Activated CD4-positive, alpha-beta memory T cell treated with anti-CD3 and anti-CD28 coated beads for 36 hours (primary cell): Measurements from ENCODE around the gene PKP4. TPM values are rescaled to one million over a fixed set of nuclear protein-coding genes. Genes with fewer than 3 reads are reported as not detected.

ENCODE experiments used
- CTCF ChIA-PET: fragments of 350-600 bp; sonication (Branson Sonifier 250); formaldehyde crosslinking; loops from one replicate; lab custom pipeline; 2021; ENCODE audit warnings: antibody characterized with exemption, inconsistent platforms; lab: Charles Lee
- POLR2A ChIA-PET: fragments of 350-600 bp; sonication (Branson Sonifier 250); formaldehyde crosslinking; loops from one replicate; lab custom pipeline; 2021; ENCODE audit warnings: antibody characterized with exemption; lab: Charles Lee
- DNase-seq: peaks from one replicate; pipeline ENCODE4 v3.0.0-alpha.2; 2020
- H3K27ac Mint-ChIP-seq: one replicate; pipeline ENCODE4 v1.8.0; 2021; ENCODE audit warnings: mixed read lengths
- H3K27me3 Mint-ChIP-seq: one replicate; pipeline ENCODE4 v1.8.0; 2021; ENCODE audit warnings: mixed read lengths
- H3K36me3 Mint-ChIP-seq: one replicate; pipeline ENCODE4 v1.8.0; 2021; ENCODE audit warnings: mixed read lengths
- H3K4me1 Mint-ChIP-seq: one replicate; pipeline ENCODE4 v1.8.0; 2021; ENCODE audit warnings: low read depth, mixed read lengths
- H3K4me3 Mint-ChIP-seq: one replicate; pipeline ENCODE4 v1.8.0; 2021; ENCODE audit warnings: mild to moderate bottlenecking, mixed read lengths
- H3K9me3 Mint-ChIP-seq: one replicate; pipeline ENCODE4 v1.8.0; 2021; ENCODE audit warnings: mixed read lengths
- intact Hi-C: fragments of 100-400 bp; cut with micrococcal nuclease; formaldehyde crosslinking; loops from one replicate; pipeline ENCODE4 v1.15.1; 2023
- total RNA-seq, 2 experiments: library from RNA; stranded (reverse); gene quantifications; one replicate each; pipeline ENCODE4 v1.2.3, GENCODE V29; 2021

PKP4 gene
- total RNA-seq, 2 experiments from 2014 or later = 41.4 to 43.1 TPM

GRCh38 chr2:158723921-158724802 is 267.4 kb downstream of the PKP4 start:
- ChIA-PET POLR2A (no interaction called here), CTCF (no interaction called here)
- no peaks in the 10 kb centered on the region for H3K36me3 Mint-ChIP-seq
- no peak for DNase-seq
- no peaks in the 10 kb centered on the region for H3K9me3 Mint-ChIP-seq
- H3K27me3 Mint-ChIP-seq = peaks cover 3% of the 10 kb centered on the region
- H3K27ac Mint-ChIP-seq = no peak overlapping the region
- intact Hi-C loops = no loop called here
- no peak overlapping the region for H3K4me3 Mint-ChIP-seq
- no peaks in the 10 kb centered on the region for H3K4me1 Mint-ChIP-seq

DNA sequence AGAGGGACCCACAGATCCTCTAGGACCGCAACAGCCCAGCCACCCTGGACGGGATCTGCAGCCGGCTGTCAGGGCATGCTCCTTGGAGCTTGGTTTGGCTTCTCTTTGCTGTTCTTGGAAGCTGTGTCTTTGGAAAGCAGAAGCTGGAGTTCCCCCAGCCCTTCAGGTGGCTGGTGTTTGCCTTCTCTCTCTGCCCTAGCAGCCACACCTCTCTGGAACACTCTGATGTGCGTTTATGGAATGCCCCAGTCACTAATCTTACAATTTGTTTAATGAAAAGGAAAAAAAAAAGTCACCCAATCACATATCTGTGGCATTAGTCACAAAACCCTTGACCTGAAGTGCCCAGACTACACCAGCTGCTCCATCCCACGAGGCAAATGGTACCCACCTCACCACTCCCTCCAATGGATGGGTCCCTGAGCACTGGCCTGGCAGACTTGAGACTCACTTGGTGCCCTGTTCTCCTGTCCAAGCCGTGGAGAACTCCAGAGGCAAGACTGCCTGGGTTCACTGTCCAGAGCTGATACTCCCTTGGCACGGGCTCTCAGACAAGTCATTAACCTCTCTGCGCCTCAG is 268.1 kb downstream of the PKP4 start:
- H3K9me3 Mint-ChIP-seq = no peaks in the 10 kb centered on the region
- peaks cover 3% of the 10 kb centered on the region for H3K27me3 Mint-ChIP-seq
- H3K4me1 Mint-ChIP-seq = no peaks in the 10 kb centered on the region
- ChIA-PET CTCF (interaction anchor here (0.6 kb wide), 1 partner anchor 215 kb away, joined by 3 read pairs; no protein-coding TSS in a partner anchor), POLR2A (no interaction called here)
- intact Hi-C loops = no loop called here
- no peak overlapping the region for H3K4me3 Mint-ChIP-seq
- no peak for DNase-seq
- H3K36me3 Mint-ChIP-seq = no peaks in the 10 kb centered on the region
- H3K27ac Mint-ChIP-seq = no peak overlapping the region

- Mint-ChIP-seq H3K4me1 (no peaks in the 10 kb centered on the region), H3K36me3 (no peaks in the 10 kb centered on the region)
These were observed 268.7 kb downstream of the PKP4 start for GRCh38 chr2:158725441-158725891.

DNA sequence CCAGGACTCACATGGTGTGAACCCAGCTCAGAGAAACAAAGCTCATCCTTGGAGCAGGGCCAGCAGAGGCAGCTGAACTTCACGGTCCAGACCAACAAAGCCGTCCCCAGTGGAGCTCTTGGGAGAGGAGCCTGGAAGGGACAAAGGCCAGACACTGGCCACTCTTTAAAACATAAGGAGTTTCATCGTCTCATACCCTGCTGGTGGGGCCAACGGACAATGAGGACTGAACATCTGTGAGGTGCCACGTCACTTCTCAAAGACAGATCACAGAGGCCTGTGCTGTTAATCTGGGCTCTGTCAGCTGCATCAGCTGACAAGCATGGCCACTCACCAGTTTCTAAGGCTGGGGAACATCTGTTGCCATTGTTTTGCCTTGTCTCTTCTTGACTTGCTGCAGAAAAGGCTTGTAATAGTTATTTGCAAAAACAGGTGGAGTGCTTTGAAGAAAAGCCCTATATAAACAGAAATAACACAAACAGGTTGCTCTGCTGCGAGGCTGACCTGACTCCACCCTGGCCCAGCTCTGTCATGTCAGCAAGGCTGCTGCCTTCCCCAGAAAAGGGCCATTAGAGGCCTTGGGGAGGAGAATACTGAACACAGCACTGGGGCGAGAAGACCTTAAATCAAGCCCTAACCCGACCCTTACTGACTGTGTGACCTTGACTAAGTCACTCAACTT is 270.3 kb downstream of the PKP4 start:
- Mint-ChIP-seq H3K27me3 (no peaks in the 10 kb centered on the region), H3K9me3 (no peaks in the 10 kb centered on the region), H3K4me3 (no peak overlapping the region), H3K36me3 (no peaks in the 10 kb centered on the region), H3K27ac (no peak overlapping the region), H3K4me1 (no peaks in the 10 kb centered on the region)
- DNase-seq = no peak
- POLR2A ChIA-PET = interaction anchor here (0.5 kb wide), 1 partner anchor 279 kb away, joined by 6 read pairs; no protein-coding TSS in a partner anchor
- intact Hi-C loops = no loop called here
- CTCF ChIA-PET = interaction anchor here (1.8 kb wide), 1 partner anchor 27 kb away, joined by 9 read pairs; no protein-coding TSS in a partner anchor

More at GRCh38 chr2:158725441-158725891, 268.7 kb downstream of the PKP4 start:
- intact Hi-C loops = no loop called here
- H3K4me3 Mint-ChIP-seq = no peak overlapping the region
- no peak overlapping the region for H3K27ac Mint-ChIP-seq
- peaks cover 3% of the 10 kb centered on the region for H3K27me3 Mint-ChIP-seq
- DNase-seq = no peak
- no peaks in the 10 kb centered on the region for H3K9me3 Mint-ChIP-seq
- ChIA-PET POLR2A (no interaction called here), CTCF (interaction anchor here (0.6 kb wide), 1 partner anchor 216 kb away, joined by 3 read pairs; no protein-coding TSS in a partner anchor)

GRCh38 chr2:158728422-158728821 is 271.7 kb downstream of the PKP4 start:
- POLR2A ChIA-PET = no interaction called here
- H3K4me3 Mint-ChIP-seq = no peak overlapping the region
- no peak for DNase-seq
- no peaks in the 10 kb centered on the region for H3K27me3 Mint-ChIP-seq
- intact Hi-C loops = no loop called here
- no peaks in the 10 kb centered on the region for H3K36me3 Mint-ChIP-seq
- H3K27ac Mint-ChIP-seq = no peak overlapping the region
- H3K4me1 Mint-ChIP-seq = peaks cover 2% of the 10 kb centered on the region
- CTCF ChIA-PET = interaction anchor here (1.2 kb wide), 1 partner anchor 390 kb away, joined by 3 read pairs; no protein-coding TSS in a partner anchor
- no peaks in the 10 kb centered on the region for H3K9me3 Mint-ChIP-seq

GRCh38 chr2:158729451-158729850 is 272.7 kb downstream of the PKP4 start:
- CTCF ChIA-PET = interaction anchor here (1.2 kb wide), 1 partner anchor 389 kb away, joined by 3 read pairs; no protein-coding TSS in a partner anchor
- Mint-ChIP-seq H3K4me3 (no peak overlapping the region), H3K27me3 (no peaks in the 10 kb centered on the region), H3K27ac (no peak overlapping the region), H3K4me1 (peaks cover 3% of the 10 kb centered on the region), H3K9me3 (no peaks in the 10 kb centered on the region), H3K36me3 (no peaks in the 10 kb centered on the region)
- POLR2A ChIA-PET = no interaction called here
- intact Hi-C loops = no loop called here
- no peak for DNase-seq

DNA sequence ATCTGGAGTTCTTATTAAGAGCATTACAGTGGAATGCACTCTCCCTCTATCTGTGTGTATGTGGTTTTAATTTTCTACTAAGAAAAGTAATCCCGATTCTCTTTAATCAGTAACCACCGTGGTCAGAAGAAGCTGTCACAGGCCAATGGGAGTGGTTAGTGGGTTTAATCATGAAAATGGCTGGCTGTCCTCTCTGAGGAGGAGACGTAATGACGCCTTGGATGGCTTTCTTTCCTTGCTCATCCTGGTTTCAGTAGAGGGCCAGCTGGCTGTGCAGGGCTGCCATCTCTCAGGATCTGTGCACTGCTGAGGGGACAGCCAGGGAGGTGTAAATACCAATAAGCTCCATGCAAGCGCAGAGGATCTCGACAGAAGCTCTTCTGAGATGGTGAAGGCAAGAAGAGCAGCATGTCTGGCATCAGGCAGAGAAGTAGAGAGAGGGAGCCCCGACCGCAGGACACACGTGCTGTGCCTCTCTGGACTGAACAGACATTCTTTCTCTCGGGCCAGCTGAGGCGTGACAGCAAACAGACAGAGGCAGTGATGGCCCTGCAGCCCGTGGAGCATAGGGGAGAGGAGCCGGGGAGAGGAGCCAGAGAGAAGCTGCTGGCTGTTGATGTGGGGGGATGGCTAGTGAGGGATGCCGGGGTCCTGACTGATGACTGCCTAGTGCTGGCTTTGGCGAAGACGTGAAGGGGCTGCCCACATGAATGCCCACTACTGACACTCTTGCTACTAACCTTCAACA is 273.3 kb downstream of the PKP4 start:
- CTCF ChIA-PET = no interaction called here
- no peak overlapping the region for H3K27ac Mint-ChIP-seq
- H3K4me1 Mint-ChIP-seq = peaks cover 3% of the 10 kb centered on the region
- no peaks in the 10 kb centered on the region for H3K9me3 Mint-ChIP-seq
- POLR2A ChIA-PET = no interaction called here
- intact Hi-C loops = no loop called here
- no peak overlapping the region for H3K4me3 Mint-ChIP-seq
- H3K36me3 Mint-ChIP-seq = no peaks in the 10 kb centered on the region
- H3K27me3 Mint-ChIP-seq = no peaks in the 10 kb centered on the region
- no peak for DNase-seq

- no peak overlapping the region for H3K4me3 Mint-ChIP-seq
These were observed 273.9 kb downstream of the PKP4 start for GRCh38 chr2:158730621-158731140.

DNA sequence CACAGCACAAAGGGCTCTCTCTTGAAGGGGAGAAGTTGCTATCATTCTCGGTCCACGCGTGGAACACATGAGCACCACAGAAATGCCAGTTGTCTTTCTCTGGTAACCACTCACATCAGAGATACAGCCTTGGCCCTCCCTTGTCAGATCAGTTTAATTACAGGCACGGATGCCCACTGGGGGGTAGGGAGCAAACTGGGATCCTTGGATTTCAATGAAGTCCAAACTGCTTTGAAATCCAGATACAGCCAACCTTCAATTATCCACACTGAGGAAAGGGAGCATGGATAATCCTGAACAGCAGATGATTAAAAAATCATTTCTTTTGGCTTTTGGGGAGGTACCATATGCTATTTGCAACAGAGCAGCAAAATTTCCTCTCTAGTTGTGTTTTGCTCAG is 274.6 kb downstream of the PKP4 start:
- Mint-ChIP-seq H3K4me3 (no peak overlapping the region), H3K4me1 (peaks cover 3% of the 10 kb centered on the region), H3K9me3 (no peaks in the 10 kb centered on the region), H3K27me3 (no peaks in the 10 kb centered on the region), H3K27ac (no peak overlapping the region), H3K36me3 (no peaks in the 10 kb centered on the region)
- intact Hi-C loops = no loop called here
- ChIA-PET CTCF (no interaction called here), POLR2A (no interaction called here)
- no peak for DNase-seq

More at GRCh38 chr2:158730621-158731140, 273.9 kb downstream of the PKP4 start:
- intact Hi-C loops = no loop called here
- no peak overlapping the region for H3K27ac Mint-ChIP-seq
- no peaks in the 10 kb centered on the region for H3K9me3 Mint-ChIP-seq
- H3K27me3 Mint-ChIP-seq = no peaks in the 10 kb centered on the region
- peaks cover 3% of the 10 kb centered on the region for H3K4me1 Mint-ChIP-seq
- no peaks in the 10 kb centered on the region for H3K36me3 Mint-ChIP-seq
- POLR2A ChIA-PET = no interaction called here
- DNase-seq = no peak
- CTCF ChIA-PET = no interaction called here
